NT2/D1 (cell line): ENCODE measurements around the gene ZNF536.

Source experiments
- SUZ12 ChIP-seq: IDR thresholded peaks from 2 replicates; pipeline ENCODE4 v1.6.1; 2011; ENCODE audit not compliant: insufficient read length, insufficient read depth; ENCODE audit errors: extremely low read depth
- YY1 ChIP-seq: IDR thresholded peaks from 2 replicates; pipeline ENCODE4 v1.6.1; 2011; ENCODE audit not compliant: insufficient read length, insufficient read depth
- ZNF274 ChIP-seq: IDR thresholded peaks from 2 replicates; pipeline ENCODE4 v1.6.1; 2011; ENCODE audit warnings: mild to moderate bottlenecking, low read depth, low read length

- TF ChIP-seq YY1: no peak
- no peak for TF ChIP-seq ZNF274
- TF ChIP-seq SUZ12: no peak
Measured at GRCh38 chr19:30557212-30557611, 185.0 kb downstream of the ZNF536 start.
